Measurements from ENCODE around the gene UGT1A3.

The UGT1A3 gene

GRCh38 chr2:233799087-233799665 lies 70.3 kb downstream of the UGT1A3 start:
- DNase-seq, result peak in 1 of 2 donors; percentile 8

DNA sequence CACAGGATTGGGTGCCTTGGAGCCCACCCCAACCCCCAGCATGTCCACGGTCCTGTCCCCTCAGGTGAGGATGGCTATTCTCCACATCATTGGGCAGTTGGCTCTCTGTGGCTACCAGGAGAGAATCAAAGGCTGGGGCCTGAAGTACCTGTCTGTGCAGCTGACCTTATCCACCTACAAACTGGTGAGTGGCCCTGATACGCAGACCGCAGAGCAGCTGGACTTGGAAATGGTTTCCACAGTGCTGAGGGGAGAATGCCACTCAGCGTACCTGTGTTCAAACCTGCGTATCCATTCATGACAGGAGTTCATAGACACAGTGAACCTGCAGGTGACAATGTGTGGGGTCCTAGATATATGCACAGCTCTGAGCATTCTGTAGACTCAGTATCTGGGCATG lies 70.9 kb downstream of the UGT1A3 start:
- no peak for DNase-seq

GRCh38 chr2:233800208-233800607 lies 71.4 kb downstream of the UGT1A3 start:
- DNase-seq, result peak in 1 of 2 donors; percentile 13

DNA sequence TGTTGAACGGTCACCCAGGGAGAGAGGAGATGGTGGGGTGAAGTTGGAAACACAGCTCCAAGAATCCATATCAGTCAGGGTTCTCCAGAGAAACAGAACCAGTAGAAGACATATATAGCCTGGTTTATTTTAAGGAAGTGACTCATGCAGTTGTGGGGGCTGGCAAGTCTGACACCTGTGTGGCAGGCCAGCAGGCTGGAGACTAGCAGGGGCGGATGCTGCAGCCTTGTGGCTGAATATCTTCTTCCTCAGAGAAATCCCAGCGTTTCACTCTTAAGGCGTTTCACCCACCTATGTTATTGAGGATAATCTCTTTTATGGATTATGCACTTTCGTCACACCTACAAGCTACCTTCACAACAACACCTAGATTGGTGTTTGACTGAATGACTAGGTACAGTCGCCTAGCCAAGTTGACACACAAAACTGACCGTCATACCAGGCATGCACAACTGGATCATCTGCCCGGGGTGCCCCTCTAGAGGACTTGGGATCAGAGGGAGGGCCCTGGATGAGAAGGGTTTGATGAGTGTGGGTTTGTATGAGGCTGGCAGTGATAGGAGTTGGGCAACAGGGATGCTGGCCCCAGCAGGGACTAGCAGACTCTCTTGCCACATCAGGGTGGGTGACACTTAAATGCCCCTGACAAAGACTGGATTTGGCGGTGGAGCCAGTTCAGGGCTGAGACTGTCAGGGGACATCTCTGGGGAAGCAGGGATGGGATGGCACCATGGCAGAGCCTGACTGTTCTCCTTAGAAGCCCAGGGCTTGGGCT lies 72.7 kb downstream of the UGT1A3 start:
- peak; percentile 6 to 13 for DNase-seq

DNA sequence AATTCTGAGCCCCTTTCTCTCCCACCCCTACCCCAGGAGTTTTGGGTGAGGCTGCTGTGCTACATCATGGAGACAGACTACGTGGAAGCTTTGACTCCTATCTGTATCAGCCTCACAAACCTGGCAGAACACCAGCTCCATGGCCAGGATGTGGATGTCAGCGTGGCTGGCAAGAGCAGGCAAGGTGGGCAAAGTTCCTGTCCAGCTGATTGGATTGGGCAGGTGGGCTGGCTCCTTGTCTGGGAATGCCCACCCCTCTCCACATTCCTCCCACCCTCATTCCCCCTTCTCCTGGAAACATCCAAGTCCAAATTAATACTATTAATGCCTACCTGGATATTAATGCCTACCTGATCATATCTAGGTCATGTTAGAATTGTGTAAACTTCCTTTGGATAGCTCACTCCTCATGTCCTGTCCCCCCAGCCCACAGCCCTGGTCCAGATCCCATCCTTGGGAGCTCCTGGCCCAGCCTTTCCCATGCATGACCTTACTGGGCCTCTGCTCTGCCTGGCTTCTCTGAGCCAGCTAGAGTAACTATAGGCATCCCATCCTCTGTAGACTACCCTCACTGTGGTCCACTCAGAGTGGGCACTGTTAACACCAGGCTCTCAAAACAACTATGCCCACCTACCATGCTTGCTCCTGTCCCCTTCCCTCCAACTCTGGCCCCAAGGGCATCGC lies 73.4 kb downstream of the UGT1A3 start:
- peak in 1 of 2 donors; percentile 4 for DNase-seq

GRCh38 chr2:233803292-233803911 lies 74.6 kb downstream of the UGT1A3 start:
- DNase-seq, result peak in 1 of 2 donors; percentile 7

DNA sequence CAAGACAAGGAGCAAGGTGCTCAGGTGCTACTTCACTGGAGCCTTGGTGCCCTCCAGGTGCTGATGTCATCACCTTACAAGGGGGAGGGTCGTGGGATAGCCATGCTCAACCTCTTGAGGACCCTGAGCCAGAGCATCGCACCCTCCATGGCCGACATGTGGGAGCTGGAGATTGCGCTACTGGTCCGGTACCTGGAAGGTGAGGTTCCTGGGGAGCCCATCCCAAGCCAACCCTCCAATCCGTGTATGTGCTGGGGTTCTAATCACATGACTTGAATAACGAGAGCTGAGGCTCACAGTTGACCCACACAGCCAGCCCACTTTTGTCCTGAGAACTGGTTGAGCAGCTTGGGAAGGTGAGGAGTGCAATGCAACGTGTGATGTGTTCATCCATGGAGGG lies 75.2 kb downstream of the UGT1A3 start:
- DNase-seq, result peak in 1 of 2 donors; percentile 6

DNA sequence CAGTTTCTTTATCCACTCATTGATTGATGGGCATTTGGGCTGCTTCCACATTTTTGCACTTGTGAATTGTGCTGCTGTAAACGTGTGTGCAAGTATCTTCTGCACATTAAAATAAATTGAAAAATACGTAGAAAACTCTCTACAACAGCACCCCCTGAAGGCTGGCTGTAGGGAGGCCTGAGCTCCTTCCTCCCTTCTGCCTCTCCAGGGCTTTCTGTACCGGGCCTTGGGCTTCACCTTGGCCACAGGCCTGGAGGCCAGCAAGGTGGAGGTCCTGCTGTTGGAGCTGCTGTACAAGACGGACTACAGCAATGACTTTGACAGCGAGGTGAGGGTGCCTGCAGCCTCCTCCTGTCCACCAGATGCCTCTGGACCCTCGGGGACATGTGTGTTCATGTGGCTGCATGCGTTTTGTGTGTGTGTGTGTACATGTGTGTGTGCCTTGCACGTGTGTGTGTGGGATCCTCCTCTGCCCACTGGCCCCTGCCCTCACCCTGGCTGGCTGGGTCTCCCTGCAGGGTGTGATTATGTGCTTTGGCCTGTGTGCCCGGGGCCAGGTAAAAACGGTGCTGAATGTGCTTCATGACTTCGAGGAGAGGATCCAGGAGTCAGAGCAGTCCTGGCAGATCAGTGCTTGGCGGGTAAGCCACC lies 78.5 kb downstream of the UGT1A3 start:
- peak in 1 of 2 donors; percentile 11 for DNase-seq

GRCh38 chr2:233807966-233808935 lies 79.4 kb downstream of the UGT1A3 start:
- DNase-seq, result peak in 1 of 2 donors; percentile 7

DNA sequence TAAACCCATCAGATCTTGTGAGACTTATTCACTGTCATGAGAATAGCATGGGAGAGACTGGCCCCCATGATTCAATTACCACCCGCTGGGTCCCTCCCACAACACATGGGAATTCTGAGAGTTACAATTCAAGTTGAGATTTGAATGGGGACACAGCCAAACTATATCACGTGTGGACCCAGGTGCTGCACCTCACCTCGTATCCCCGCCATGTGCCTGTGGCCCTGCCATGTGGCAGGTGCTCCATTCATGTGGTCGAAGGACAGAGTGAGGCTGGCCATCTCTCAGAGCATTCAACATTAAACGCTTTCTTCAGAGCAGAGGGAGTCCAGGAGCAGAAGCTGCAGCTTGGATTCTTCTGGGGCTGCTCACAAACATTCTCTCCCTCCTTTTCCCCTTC lies 81.5 kb downstream of the UGT1A3 start:
- DNase-seq, result no peak

DNA sequence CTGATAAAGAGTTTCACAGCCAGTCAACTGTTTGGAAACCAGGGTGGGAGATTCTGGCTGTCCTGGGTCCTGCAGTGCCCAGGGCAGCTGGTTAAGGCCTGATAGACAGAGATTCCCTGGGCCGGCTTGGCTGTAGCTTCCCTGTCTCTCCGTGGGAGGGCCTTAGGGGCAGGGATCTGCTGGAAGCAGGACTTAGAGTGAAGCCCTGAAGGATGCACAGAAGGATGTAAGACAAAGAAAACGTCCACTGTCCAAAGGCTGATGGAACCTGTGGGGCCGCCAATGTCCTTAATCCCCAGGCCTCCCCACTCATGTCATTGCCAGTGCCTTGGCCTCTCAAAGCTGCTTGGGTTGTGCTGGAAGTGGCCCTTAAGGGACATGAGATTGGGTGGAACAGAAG lies 82.2 kb downstream of the UGT1A3 start:
- no peak for DNase-seq

DNA sequence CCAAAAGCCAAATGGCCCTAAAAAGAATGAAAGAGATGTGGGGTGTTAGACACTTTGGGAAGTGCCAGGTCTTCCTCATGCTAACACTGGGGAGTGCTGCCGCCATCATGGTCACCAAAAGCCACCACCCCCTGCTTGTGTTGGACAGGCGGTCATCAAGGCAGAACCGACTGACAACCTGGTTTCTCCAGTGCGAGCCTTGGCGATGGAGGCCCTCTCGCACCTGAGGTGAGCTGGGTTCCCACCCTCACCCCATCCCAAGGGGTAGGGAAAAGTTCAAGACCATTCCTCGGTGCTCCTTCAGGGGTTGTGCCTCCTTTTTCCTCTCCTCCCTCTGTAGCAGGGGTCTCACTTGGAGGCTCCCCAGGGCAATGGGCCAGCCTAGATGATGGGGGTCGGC lies 82.9 kb downstream of the UGT1A3 start:
- DNase-seq, result no peak

GRCh38 chr2:233813236-233814055 lies 84.6 kb downstream of the UGT1A3 start:
- no peak for DNase-seq

- DNase-seq, result no peak
Measured at GRCh38 chr2:233814056-233814835, 85.4 kb downstream of the UGT1A3 start.

DNA sequence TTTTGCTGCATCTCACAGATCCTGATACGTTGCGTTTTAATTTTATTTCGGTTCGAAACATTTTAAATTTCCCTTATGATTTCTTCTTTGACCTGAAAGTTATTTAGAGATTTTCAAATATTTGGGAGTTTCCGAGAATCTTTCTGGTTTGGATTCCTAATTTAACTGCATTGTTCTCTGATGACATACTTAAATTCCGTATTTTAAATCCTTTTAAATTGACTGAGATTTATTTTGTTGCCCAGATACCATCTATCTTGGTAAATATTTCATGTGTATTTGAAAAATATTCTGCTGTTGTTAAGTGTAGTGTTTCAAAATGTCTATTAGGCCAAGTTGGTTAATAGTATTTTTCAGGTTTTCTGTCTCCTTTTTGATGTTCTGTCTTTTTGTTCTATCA lies 87.0 kb downstream of the UGT1A3 start:
- DNase-seq, result no peak

- DNase-seq, result no peak
Measured at GRCh38 chr2:233816334-233816733, 87.5 kb downstream of the UGT1A3 start.

DNA sequence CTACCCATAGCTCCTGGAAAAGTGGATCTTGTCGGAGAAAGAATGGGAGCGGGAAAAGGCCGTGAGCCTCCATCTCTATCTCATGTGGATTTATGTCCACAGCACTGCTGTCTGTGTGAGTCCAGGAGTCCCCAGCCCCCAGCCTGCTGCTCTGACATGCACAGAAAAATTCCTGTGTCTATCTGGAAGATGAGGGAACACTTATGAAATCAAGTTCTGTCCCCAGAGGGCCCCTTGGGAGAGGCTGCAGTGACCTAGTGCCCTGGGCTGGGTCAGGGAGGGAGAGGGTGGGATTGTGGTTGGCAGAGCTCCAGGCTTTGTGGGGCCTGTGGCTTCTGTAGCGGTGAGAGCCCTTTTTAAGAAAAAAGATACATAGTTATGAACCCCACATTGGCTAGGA lies 87.9 kb downstream of the UGT1A3 start:
- DNase-seq, result no peak

- DNase-seq, result no peak
Measured at GRCh38 chr2:233817361-233817911, 88.6 kb downstream of the UGT1A3 start.

DNA sequence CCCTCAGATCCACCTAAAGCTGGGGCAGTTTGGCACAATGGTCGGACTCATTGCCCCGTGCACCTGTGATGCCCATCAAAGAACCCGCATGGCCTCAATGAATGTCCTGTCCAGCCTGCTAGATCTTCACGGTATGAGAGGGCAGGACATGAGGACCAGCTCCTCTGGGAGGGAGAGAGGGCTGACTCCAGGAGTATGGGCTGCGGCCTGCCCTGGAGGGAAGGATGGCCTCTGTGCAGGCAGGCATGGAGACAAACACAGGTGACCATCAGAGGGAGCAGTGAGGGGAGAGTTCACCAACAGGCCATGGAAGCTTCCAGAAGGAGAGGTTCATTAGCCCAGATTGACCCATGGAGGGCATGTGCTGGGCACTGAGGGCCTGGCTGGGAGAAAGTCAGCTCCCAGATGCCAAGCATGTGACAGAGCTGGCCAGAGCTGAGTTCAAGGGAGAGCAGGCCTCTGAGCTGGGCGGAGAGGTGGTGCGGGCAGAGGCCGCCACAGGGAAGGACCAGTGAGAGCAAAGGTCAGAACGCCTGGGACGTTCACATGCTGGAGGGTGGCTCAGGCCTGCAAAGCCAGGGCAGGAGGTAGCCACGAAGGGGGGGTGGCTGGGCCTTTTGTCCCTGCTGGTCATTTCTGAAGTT lies 89.3 kb downstream of the UGT1A3 start:
- no peak for DNase-seq

Data from stimulated activated CD4-positive, alpha-beta T cell treated with anti-CD3 and anti-CD28 coated beads, Interleukin-2, amount 100 ng/mL, for 24 hours (primary cell).